HepG2 (cell line): ENCODE measurements around the gene IL10. TPM values are rescaled to one million over a fixed set of nuclear protein-coding genes. Genes with fewer than 3 reads are reported as not detected.
A peak's percentile ranks its signal among the peaks of the same experiment; 100 is the strongest.

Experiments
- DNMT3B ChIP-seq: conservative IDR thresholded peaks from 2 replicates; pipeline ENCODE4 v1.6.1; 2016; ENCODE audit warnings: missing biosample characterization, control low read depth
- FOSL2 ChIP-seq: sonication (generic); formaldehyde crosslinking; IDR thresholded peaks from 2 replicates; pipeline ENCODE4 v1.4.0; 2020; ENCODE audit warnings: missing genetic modification reagents
- KLF16 ChIP-seq, 2 experiments: sonication (generic) in 1 of 2; formaldehyde crosslinking in 1 of 2; IDR thresholded peaks; 2 replicates each; pipeline versions ENCODE4 v1.6.1 to v1.8.0; 2016 to 2023; ENCODE audit warnings: missing genetic modification reagents in 2 of 2, missing compliant biosample characterization in 1 of 2
- NFIB ChIP-seq: sonication (generic); formaldehyde crosslinking; IDR thresholded peaks from 2 replicates; pipeline ENCODE4 v1.9.0; 2021; ENCODE audit warnings: missing genetic modification reagents, mild to moderate bottlenecking, borderline replicate concordance
- NR2C2 ChIP-seq: sonication (generic); formaldehyde crosslinking; IDR thresholded peaks from 2 replicates; pipeline ENCODE4 v1.4.0; 2020; ENCODE audit warnings: missing genetic modification reagents, mild to moderate bottlenecking, moderate library complexity, borderline replicate concordance
- RAD21 ChIP-seq: fragments of 450-650 bp; formaldehyde crosslinking; IDR thresholded peaks from 2 replicates; pipeline ENCODE4 v1.5.0; 2020; ENCODE audit warnings: mild to moderate bottlenecking
- STAG1 ChIP-seq: sonication (generic); formaldehyde crosslinking; IDR thresholded peaks from 2 replicates; pipeline ENCODE4 v1.4.0; 2020; ENCODE audit warnings: missing genetic modification reagents
- ZNF264 ChIP-seq: sonication (generic); formaldehyde crosslinking; IDR thresholded peaks from 2 replicates; pipeline ENCODE4 v1.4.0; 2020; ENCODE audit warnings: missing genetic modification reagents
- ZNF292 ChIP-seq: sonication (generic); formaldehyde crosslinking; IDR thresholded peaks from 2 replicates; pipeline ENCODE4 v1.8.1; 2022; ENCODE audit warnings: mild to moderate bottlenecking, low read depth, missing genetic modification reagents, borderline replicate concordance
- ZNF333 ChIP-seq: sonication (generic); formaldehyde crosslinking; IDR thresholded peaks from 2 replicates; pipeline ENCODE4 v1.4.0; 2020; ENCODE audit warnings: mild to moderate bottlenecking, missing genetic modification reagents, borderline replicate concordance
- ZNF569 ChIP-seq: sonication (generic); formaldehyde crosslinking; IDR thresholded peaks from 2 replicates; pipeline ENCODE4 v1.5.0; 2020; ENCODE audit warnings: mild to moderate bottlenecking, missing genetic modification reagents, moderate library complexity, borderline replicate concordance
- polyA plus RNA-seq, 8 experiments: library from polyadenylated mRNA; depleted of rRNA in 3 of 8; stranded (reverse) in 7 of 8; unstranded in 1 of 8; fragments of >200 nt; fragmentation: Illumina TruSeq in 4 of 8; extraction: Trizol in 4 of 8; gene quantifications; 2 replicates each; pipeline versions ENCODE4 v1.2.1 to v1.2.3, GENCODE V29; 2011 to 2016; ENCODE audit warnings: low read depth in 4 of 8, missing spikeins in 1 of 8, mixed read lengths in 1 of 8; ENCODE audit not compliant: insufficient read depth in 1 of 8
- total RNA-seq, 5 experiments: library from RNA; depleted of rRNA; stranded (reverse); fragments of >200 nt; fragmentation: Illumina TruSeq; extraction: Trizol; gene quantifications; 2 replicates each; pipeline ENCODE4 v1.2.3, GENCODE V29; 2016; ENCODE audit warnings: low read depth in 1 of 5
- TF ChIP-seq, protein P1 (sequence below): sonication (generic); formaldehyde crosslinking; IDR thresholded peaks from 2 replicates; pipeline ENCODE4 v1.4.0; 2020; ENCODE audit warnings: missing genetic modification reagents, borderline replicate concordance
- TF ChIP-seq, protein P2 (sequence below): sonication (generic); formaldehyde crosslinking; IDR thresholded peaks from 2 replicates; pipeline ENCODE4 v1.5.1; 2020; ENCODE audit warnings: mild to moderate bottlenecking, moderate library complexity, missing genetic modification reagents

The IL10 gene
- total and polyA plus RNA-seq, 2 of the 13 experiments (the other 11 are each of a cell fraction or from before 2014, with no cell fraction given) = not detected

- TF ChIP-seq, protein P1, sequence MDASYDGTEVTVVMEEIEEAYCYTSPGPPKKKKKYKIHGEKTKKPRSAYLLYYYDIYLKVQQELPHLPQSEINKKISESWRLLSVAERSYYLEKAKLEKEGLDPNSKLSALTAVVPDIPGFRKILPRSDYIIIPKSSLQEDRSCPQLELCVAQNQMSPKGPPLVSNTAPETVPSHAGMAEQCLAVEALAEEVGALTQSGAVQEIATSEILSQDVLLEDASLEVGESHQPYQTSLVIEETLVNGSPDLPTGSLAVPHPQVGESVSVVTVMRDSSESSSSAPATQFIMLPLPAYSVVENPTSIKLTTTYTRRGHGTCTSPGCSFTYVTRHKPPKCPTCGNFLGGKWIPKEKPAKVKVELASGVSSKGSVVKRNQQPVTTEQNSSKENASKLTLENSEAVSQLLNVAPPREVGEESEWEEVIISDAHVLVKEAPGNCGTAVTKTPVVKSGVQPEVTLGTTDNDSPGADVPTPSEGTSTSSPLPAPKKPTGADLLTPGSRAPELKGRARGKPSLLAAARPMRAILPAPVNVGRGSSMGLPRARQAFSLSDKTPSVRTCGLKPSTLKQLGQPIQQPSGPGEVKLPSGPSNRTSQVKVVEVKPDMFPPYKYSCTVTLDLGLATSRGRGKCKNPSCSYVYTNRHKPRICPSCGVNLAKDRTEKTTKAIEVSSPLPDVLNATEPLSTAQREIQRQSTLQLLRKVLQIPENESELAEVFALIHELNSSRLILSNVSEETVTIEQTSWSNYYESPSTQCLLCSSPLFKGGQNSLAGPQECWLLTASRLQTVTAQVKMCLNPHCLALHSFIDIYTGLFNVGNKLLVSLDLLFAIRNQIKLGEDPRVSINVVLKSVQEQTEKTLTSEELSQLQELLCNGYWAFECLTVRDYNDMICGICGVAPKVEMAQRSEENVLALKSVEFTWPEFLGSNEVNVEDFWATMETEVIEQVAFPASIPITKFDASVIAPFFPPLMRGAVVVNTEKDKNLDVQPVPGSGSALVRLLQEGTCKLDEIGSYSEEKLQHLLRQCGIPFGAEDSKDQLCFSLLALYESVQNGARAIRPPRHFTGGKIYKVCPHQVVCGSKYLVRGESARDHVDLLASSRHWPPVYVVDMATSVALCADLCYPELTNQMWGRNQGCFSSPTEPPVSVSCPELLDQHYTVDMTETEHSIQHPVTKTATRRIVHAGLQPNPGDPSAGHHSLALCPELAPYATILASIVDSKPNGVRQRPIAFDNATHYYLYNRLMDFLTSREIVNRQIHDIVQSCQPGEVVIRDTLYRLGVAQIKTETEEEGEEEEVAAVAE (CRISPR knock-in tag) = no peak
- TF ChIP-seq RAD21 (CRISPR knock-in tag) (peak; percentile 41; the same call in 1 of the 2 replicates), NR2C2 (CRISPR knock-in tag) (no peak), ZNF264 (CRISPR knock-in tag) (no peak), ZNF333 (CRISPR knock-in tag) (no peak), KLF16 (CRISPR knock-in tag; IDR thresholded peaks at IDR 0.05) (no peak), ZNF292 (CRISPR knock-in tag) (no peak), NFIB (no peak), DNMT3B (CRISPR knock-in tag) (no peak), STAG1 (peak; percentile 54), FOSL2 (no peak), ZNF569 (CRISPR knock-in tag) (no peak)
- TF ChIP-seq, protein P2, sequence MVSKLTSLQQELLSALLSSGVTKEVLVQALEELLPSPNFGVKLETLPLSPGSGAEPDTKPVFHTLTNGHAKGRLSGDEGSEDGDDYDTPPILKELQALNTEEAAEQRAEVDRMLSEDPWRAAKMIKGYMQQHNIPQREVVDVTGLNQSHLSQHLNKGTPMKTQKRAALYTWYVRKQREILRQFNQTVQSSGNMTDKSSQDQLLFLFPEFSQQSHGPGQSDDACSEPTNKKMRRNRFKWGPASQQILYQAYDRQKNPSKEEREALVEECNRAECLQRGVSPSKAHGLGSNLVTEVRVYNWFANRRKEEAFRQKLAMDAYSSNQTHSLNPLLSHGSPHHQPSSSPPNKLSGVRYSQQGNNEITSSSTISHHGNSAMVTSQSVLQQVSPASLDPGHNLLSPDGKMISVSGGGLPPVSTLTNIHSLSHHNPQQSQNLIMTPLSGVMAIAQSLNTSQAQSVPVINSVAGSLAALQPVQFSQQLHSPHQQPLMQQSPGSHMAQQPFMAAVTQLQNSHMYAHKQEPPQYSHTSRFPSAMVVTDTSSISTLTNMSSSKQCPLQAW (CRISPR knock-in tag) = 0 out of 2 replicates have a peak, but pooled peaks have one; percentile 31
Observed at GRCh38 chr1:206734499-206735142, 37.7 kb downstream of the IL10 start (continued).
